ENCODE measurements around the gene ATP5ME.
"Not testable (repeated sequence)": the region's sequence is repeated elsewhere in the genome, so short reads cannot be mapped to it uniquely, and the experiment has no call there.

ATP5ME gene

DNA sequence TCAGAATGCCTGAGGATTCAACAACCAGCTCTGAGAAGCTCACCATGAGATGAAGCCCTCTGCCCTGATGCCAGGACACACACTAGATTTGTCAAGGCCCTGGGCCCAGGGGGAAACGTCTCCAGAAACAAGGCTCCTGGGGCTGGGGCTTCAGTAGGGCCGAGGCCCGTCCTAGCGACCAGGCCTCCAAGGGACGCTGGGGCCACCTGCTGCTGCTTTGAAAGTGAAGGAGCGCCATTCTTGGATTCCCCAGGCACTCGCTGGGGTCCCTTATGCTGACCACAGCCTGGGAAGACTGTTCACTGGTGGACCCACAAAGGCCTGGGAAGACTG is 24.8 kb downstream of the ATP5ME start:
- Mint-ChIP-seq H3K36me3 (ENCODE audit: low read depth) (peaks cover 3% of the 10 kb centered on the region), H3K27me3 (ENCODE audit: low read depth) (peaks cover 12% of the 10 kb centered on the region), H3K27ac (peak overlapping the region in 1 of 3 experiments; percentile 72), H3K9me3 (peaks cover 2% of the 10 kb centered on the region), H3K4me1 (peaks cover 18% of the 10 kb centered on the region), H3K4me3 (no peak overlapping the region)
- TF ChIP-seq, protein P1, sequence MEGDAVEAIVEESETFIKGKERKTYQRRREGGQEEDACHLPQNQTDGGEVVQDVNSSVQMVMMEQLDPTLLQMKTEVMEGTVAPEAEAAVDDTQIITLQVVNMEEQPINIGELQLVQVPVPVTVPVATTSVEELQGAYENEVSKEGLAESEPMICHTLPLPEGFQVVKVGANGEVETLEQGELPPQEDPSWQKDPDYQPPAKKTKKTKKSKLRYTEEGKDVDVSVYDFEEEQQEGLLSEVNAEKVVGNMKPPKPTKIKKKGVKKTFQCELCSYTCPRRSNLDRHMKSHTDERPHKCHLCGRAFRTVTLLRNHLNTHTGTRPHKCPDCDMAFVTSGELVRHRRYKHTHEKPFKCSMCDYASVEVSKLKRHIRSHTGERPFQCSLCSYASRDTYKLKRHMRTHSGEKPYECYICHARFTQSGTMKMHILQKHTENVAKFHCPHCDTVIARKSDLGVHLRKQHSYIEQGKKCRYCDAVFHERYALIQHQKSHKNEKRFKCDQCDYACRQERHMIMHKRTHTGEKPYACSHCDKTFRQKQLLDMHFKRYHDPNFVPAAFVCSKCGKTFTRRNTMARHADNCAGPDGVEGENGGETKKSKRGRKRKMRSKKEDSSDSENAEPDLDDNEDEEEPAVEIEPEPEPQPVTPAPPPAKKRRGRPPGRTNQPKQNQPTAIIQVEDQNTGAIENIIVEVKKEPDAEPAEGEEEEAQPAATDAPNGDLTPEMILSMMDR (IDR thresholded peaks at IDR 0.05; ENCODE audit: unreplicated experiment in 3 of 3): no peak

DNA sequence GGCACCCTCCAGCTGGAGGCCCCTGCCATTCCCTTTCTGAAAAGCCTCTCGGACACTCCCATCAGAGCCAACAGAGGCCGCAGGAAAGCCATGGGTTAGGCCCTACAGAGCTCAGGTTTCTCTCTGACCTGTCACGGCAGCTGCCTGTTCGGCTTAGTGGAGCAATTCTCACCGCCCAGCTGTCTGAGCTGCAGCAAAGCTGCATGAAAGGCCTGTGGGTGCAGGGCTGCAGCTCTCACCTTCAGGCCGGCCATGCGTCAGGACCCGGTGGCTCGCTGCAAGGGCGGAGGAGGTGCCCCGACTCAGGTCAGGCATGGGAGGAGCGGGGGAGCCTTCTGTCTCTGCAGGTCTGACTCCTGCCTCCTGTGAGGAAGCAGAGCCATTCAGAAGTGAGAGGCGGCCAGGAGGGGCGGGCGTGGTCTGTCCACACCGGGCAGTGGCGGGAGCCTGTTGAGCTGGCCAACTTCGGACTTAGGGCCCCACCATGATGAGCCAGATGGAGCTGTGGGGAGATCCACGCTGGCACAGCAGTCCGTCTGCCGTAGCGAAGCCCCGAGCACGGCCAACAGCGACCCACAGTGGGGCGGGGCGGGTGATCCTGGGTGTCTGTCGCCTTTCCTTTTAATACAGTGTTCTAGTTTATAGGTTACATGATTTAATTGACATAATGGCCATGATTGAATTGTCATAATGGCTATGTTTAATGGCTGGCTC is 25.3 kb downstream of the ATP5ME start:
- peak overlapping the region; percentile 21 to 73 (median 72) for H3K27ac Mint-ChIP-seq
- H3K4me1 Mint-ChIP-seq: peaks cover 18% of the 10 kb centered on the region
- H3K36me3 Mint-ChIP-seq (ENCODE audit: low read depth): peaks cover 3% of the 10 kb centered on the region
- peaks cover 12% of the 10 kb centered on the region for H3K27me3 Mint-ChIP-seq (ENCODE audit: low read depth)
- peaks cover 2% of the 10 kb centered on the region for H3K9me3 Mint-ChIP-seq
- peak overlapping the region in 1 of 3 experiments; percentile 19 for H3K4me3 Mint-ChIP-seq
- TF ChIP-seq, protein P1 (IDR thresholded peaks at IDR 0.05; ENCODE audit: unreplicated experiment in 3 of 3): no peak

DNA sequence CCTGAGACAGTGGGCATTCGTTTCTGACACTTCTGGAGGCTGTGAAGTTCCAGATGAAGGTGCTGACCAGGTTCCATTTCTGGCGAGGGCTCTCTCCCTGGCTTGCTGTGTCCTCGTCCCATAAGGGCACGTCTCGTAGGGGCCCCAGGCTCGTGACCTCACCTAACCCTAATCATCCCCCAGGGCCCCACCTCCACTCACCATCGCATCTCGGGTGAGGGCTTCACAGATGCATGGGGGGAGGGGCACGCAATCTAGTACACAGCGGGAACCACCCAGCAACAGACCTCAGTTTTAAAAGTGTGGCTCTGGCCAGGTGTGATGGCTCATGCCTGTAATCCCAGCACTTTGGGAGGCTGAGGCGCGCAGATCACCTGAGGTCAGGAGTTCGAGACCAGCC is 26.6 kb downstream of the ATP5ME start:
- Mint-ChIP-seq H3K9me3 (peaks cover 2% of the 10 kb centered on the region), H3K4me1 (peaks cover 18% of the 10 kb centered on the region), H3K27ac (no peak overlapping the region), H3K36me3 (ENCODE audit: low read depth) (peaks cover 3% of the 10 kb centered on the region), H3K4me3 (no peak overlapping the region), H3K27me3 (ENCODE audit: low read depth) (peaks cover 16% of the 10 kb centered on the region)
- TF ChIP-seq, protein P1 (IDR thresholded peaks at IDR 0.05; ENCODE audit: unreplicated experiment in 3 of 3): no peak

DNA sequence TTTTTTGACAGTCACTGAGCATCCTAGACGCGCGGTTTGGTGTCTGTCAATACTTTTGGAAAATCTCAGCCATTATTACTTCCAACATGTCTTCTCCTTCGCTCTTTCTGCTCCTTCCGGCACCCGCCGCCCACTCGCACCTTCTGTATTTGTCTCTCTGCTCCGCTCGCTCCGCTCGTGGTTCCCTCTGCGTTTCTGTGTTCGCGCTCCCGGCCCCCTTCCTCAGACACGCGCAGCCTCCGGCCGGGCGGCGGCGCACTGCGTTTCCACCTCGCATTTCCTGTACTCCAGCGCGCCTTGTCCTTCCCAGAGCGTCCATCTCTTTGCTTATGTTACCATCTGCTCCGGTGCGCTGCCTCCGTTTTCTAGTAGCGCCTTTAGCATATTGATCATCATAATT is 27.6 kb downstream of the ATP5ME start:
- Mint-ChIP-seq H3K9me3 (peaks cover 2% of the 10 kb centered on the region), H3K4me1 (peaks cover 13% of the 10 kb centered on the region), H3K27ac (peak overlapping the region in 1 of 3 experiments; percentile 33), H3K36me3 (ENCODE audit: low read depth) (peaks cover 3% of the 10 kb centered on the region), H3K27me3 (ENCODE audit: low read depth) (peaks cover 9% of the 10 kb centered on the region), H3K4me3 (no peak overlapping the region)
- TF ChIP-seq, protein P1 (IDR thresholded peaks at IDR 0.05; ENCODE audit: unreplicated experiment in 3 of 3): no peak

DNA sequence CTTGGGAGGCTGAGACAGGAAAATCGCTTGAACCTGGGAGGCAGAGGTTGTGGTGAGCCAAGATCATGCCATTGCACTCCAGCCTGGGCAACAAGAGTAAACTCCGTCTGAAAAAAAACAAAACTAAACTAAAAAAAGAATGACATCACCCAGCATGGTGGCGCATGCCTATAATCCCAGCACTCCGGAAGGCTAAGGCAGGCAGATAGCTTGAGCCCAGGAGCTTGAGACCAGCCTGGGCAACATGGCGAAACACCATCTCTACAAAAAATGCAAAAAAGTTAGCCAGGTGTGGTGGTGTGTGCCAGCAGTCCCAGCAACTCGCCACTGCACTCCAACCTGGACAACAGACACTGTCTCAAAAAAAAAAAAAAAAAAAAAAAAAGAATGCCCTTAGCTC is 31.7 kb downstream of the ATP5ME start:
- H3K36me3 Mint-ChIP-seq (ENCODE audit: low read depth): peaks cover 12% of the 10 kb centered on the region
- H3K4me3 Mint-ChIP-seq: not testable (repeated sequence)

DNA sequence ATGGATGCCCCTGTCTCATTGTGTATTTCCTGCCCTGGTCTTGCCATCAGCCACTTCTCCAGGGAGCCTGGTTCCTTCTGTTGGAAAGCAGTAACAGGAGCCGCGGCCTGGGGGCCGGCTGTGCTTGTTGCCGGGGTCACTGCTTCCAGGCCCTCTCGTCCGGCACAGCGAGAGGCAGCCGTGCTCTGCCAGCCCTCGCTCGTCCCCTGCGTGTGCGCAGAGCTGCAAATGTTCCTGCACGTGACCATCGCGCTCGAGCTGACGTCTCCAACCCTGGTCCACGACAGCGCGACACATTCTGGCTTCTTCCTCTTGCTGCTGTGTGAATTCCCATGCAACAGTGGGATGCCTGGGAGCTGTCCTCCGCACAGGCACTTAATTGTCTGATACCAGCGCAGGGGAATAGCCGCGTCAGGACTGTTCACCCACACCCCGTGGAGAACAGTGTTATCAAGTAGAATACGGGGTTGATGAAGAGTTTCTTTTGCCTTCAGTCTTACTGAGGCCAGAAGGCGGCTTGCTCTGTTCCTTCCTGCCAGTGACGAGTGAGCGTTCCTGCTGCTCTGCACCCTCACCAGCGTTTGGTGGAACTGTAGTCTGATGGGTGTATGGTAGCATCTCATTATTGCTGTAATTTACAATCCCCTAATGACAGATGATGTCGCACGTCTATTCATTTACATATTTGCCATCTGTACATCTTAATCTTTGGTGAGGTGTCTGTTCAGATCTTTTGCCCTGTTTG is 36.4 kb downstream of the ATP5ME start:
- peaks cover 8% of the 10 kb centered on the region for H3K36me3 Mint-ChIP-seq (ENCODE audit: low read depth)
- peaks cover 3% of the 10 kb centered on the region for H3K9me3 Mint-ChIP-seq
- no peaks in the 10 kb centered on the region for H3K4me1 Mint-ChIP-seq
- TF ChIP-seq, protein P1 (IDR thresholded peaks at IDR 0.05; ENCODE audit: unreplicated experiment in 3 of 3): no peak
- H3K4me3 Mint-ChIP-seq: no peak overlapping the region
- H3K27me3 Mint-ChIP-seq (ENCODE audit: low read depth): peaks cover 9% of the 10 kb centered on the region
- no peak overlapping the region for H3K27ac Mint-ChIP-seq

More for the DNA sequence above, 31.7 kb downstream of the ATP5ME start:
- not testable (repeated sequence) for H3K27ac Mint-ChIP-seq, H3K4me1 Mint-ChIP-seq, H3K9me3 Mint-ChIP-seq
- H3K27me3 Mint-ChIP-seq (ENCODE audit: low read depth): peaks cover 14% of the 10 kb centered on the region
